HTR-8/SVneo (cell line): ENCODE measurements around the gene VAV2.

Experiments
- DNase-seq: peaks from one replicate; pipeline ENCODE4 v3.0.0; 2011; ENCODE audit warnings: low spot score, mixed read lengths; ENCODE audit not compliant: insufficient read length
- FAIRE-seq: peaks from 2 replicates; lab custom pipeline; 2011; peaks lifted over from hg19 to GRCh38; lab: Jason Lieb, UNC

The VAV2 gene

DNA sequence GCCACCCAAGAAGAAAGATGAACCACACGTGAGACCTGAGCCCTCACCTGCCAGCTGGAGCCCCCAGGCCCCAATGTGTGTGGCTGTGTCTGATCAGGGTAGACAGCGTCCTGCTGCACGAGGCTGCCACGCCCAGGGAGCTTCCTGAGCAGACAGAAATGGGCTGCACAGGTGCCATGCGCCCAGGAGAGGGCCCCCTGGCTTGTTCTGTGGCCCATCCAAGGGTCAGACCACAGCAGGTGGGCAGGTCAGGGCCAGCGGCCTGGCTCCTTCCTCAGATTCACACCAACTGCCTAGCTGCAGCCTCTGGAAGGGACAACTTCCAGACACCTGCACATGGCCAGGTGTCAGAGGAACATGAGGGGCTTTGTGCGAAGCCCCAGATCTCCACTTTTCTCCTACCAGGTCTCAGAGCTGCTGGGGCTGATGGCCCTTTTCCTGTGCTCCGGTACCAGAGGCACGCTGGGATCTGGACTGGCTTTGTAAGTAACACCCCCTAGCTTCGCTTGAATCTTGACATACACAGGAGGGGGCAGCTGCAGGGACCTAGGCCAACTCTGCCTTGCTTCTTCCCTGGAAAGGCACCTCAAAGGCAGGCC lies 264.7 kb downstream of the VAV2 start:
- DNase-seq (no peak), FAIRE-seq (no peak)

DNA sequence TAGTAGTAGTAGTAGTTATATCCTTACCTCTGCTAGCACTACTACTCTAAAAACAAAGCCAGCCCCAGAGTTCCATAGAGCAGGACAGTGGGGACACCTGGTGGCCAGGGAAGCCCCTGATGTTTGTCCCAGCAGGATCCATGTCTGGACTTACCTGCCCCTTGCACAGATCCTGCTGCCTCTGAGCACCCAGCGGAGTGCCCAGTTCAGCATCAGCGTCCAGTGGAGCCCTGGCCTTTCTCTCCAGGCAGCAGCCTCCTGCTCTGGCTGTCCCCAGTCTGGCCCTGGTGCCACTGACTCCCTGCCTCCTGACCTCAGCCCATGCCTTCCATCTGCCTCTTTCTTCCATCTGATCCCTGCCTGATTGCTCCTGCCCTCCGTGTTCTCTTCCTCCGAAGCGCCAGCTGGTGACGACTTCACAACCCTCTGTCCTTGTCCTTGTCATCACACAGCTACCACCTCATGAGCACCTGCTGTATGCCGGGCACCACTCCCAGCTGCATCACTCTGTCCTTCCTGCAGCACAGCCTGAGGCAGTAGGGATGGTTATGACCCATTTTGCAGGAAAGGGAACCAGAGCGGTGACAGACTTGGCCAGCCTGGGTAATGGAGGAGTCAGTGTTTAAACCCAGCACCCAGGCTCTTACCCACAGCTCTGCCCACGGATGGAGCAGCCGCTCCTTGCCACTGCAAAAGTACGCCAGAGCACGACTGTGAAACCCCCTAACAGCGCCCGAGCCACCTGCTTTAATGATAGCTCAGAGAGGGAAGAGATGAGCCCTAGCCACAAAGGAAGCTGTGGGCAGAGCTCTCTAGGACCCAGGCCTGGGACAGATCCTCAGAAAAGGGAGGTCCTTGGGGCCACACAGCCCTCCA lies 265.5 kb downstream of the VAV2 start:
- DNase-seq, result peak; percentile 64
- FAIRE-seq, result no peak

DNA sequence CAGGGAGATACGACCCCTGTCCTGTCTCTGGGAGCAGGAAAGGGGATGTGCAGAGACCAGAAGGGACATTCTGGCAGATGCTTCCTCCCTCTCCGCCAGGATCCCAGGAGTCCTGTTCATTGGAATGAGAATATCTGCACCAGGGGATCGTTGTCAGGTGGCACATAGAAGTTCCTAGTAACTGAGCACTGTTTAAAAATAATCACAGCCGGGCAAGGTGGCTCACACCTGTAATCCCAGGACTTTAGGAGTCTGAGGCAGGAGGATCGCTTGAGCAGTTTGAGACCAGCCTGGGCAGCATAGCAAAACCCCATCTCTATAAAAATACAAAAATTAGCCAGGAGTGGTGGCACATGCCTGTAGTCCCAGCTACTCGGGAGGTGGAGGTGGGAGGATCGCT lies 266.2 kb downstream of the VAV2 start:
- no peak for DNase-seq
- no peak for FAIRE-seq

DNA sequence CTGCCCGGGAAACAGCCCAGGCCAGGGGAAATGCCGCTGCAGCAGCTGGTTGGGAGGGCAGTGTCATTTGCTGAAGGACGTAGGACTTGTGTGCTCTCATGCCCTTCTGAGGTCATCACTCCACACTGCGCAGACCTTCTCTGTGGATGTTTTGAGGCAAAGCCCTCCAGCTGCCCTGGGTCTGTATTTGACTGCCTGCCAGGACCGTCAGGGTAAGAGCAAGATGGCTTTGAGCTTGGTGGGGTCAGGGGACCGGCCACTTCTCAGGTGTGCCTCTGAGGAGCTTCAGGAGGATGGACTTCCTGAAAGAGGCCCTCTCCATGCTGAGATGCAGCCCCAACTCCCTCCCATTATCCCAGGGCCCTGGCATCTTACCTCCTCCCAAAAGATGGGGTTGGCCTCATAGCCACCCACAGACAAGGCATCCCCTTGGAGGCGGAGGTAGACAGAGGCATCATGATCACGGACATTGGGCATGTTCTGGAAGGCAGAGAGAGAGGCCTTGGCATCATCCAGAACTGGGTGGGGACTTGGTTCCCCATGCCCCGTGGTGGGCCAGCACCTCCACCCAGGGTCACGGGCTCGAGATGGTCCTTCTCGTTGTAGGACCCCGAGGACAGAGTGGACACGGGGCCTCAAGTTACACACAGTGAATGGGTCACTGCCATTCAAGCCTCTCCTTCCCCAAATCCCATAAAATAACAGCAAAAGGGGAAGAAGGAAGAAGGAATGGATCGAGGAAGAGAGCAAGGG lies 273.4 kb downstream of the VAV2 start:
- DNase-seq, result no peak
- no peak for FAIRE-seq

- no peak for DNase-seq
- FAIRE-seq, result no peak
These were observed 274.8 kb downstream of the VAV2 start for GRCh38 chr9:133717113-133718031.

- FAIRE-seq, result no peak
These were observed 275.5 kb downstream of the VAV2 start for GRCh38 chr9:133716564-133717112.

GRCh38 chr9:133715866-133716563 lies 276.1 kb downstream of the VAV2 start:
- peak; percentile 28 for DNase-seq
- FAIRE-seq, result peak; percentile 64

More at GRCh38 chr9:133716564-133717112, 275.5 kb downstream of the VAV2 start:
- no peak for DNase-seq

DNA sequence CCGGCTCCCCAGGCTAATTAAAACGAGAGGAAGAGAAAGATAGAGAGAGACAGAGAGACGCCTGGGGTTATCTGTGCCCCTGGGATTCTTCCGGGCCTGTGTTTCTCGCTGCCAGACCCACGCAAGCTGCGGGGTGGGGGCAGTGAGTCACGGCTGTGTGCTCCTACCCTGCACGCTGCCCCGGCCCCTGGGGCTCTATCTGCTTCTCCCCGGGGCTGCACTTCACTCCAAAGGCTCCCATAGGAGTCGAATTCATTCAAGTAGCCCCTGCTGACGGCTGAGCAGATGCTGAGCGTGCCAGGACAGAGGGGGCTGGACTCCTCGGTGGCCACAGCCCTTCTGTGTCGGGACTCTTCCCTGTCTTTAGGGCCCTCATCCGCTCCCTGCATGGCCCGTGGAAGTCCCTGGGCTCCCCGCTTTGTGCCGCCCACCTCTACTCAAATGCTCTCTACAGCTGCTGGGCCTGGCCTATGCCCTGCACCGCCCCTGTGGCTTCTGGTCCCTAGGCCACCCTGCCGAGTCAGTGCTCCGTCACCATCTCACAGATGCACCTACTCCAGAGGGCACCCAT lies 276.7 kb downstream of the VAV2 start:
- FAIRE-seq, result no peak
- DNase-seq, result peak; percentile 33

GRCh38 chr9:133714606-133715294 lies 277.4 kb downstream of the VAV2 start:
- FAIRE-seq, result no peak
- peak; percentile 76 for DNase-seq

GRCh38 chr9:133713960-133714495 lies 278.1 kb downstream of the VAV2 start:
- DNase-seq, result no peak
- FAIRE-seq, result no peak

GRCh38 chr9:133713150-133713959 lies 278.8 kb downstream of the VAV2 start:
- no peak for FAIRE-seq
- no peak for DNase-seq

DNA sequence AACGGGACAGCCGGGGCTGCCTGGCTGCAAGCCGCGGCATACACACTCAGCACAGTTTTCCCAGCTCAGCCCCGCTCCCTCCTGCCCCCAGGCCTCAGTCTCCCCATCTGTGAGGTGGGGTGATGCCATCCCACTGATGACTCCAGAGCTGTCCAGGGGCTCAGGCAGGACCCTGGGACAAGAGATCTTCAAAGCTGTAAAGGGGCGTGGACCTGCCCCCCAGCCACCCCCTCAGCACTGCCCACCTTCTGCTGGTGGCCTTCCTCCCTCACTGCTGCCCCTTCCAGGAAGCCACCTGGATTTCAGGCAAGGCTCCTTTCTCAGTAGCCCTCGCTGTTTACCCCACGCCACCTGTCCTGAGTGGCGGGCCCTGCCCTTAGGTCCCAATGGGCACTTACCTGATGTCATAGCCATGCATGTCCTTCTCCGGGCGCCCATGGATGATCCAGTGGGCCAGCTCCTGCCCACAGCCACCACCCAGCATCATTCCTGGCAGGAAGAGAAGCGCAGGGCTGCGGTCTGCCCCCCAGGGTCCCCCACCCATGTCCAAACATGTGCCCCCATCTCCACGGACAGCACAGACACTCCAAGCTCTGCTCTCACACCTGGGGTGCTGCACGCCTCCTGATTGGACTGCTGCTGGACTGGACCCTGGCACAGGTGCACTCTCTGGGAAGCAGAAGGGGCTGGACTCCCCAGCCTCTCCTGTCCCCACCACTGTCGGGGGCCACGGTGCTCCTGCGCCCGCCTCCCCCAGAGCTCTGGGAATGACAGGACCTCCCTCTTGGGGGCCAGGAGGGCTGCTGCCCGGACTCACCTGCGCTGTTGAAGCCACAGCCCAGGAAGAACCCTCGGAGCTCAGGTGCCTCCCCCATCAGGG lies 279.7 kb downstream of the VAV2 start:
- FAIRE-seq (no peak), DNase-seq (no peak)
